Skeletal muscle cell (primary cell): ENCODE results near the gene CPB1.
A peak's percentile ranks its signal among the peaks of the same experiment; 100 is the strongest.

Source experiments
- DNase-seq: peaks from one replicate; pipeline ENCODE4 v3.0.0-alpha.2; 2010; ENCODE audit warnings: low read depth
- H3K4me3 ChIP-seq: 2 replicates; pipeline ENCODE4 v1.5.1; 2011; ENCODE audit warnings: low read depth, mild to moderate bottlenecking, control low read depth, low read length, moderate library complexity

CPB1 gene

GRCh38 chr3:148825476-148825875 is 2.1 kb upstream of the CPB1 start:
- no peak overlapping the region for H3K4me3 ChIP-seq
- DNase-seq, result no peak

DNA sequence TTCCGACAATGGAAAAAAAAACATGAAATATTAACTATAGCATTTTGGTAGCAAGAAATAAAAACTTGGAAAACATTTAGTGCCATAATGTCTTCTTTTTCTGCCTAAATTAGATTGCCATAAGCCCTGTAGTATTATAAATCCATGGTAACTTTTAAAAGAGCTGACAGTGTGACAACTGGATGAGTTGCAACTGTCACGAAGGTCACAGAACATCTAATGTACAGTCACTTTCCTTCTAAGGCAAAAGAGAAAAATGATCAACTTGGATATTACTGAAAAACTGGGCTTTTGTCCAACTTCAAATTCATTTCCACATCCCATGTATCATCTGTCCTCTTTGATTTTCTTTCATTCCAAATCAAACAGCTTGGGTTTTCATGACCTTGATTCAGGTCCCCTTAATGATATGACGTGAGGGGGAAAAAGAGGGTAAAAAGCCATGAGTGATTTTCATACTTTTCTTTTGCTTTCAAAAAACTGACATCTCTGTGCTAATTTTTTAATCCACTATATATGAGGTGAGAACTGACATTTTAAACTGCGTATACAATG is 602 bp downstream of the CPB1 start:
- H3K4me3 ChIP-seq, result no peak overlapping the region
- DNase-seq, result no peak

- no peak overlapping the region for H3K4me3 ChIP-seq
- no peak for DNase-seq
Measured at GRCh38 chr3:148829926-148830325, 2.3 kb downstream of the CPB1 start.

GRCh38 chr3:148833223-148833622 is 5.6 kb downstream of the CPB1 start:
- no peak overlapping the region for H3K4me3 ChIP-seq
- no peak for DNase-seq

GRCh38 chr3:148839805-148840204 is 12.2 kb downstream of the CPB1 start:
- no peak for DNase-seq

GRCh38 chr3:148840451-148840850 is 12.8 kb downstream of the CPB1 start:
- DNase-seq, result no peak
- no peak overlapping the region for H3K4me3 ChIP-seq

More at GRCh38 chr3:148839805-148840204, 12.2 kb downstream of the CPB1 start:
- no peak overlapping the region for H3K4me3 ChIP-seq

DNA sequence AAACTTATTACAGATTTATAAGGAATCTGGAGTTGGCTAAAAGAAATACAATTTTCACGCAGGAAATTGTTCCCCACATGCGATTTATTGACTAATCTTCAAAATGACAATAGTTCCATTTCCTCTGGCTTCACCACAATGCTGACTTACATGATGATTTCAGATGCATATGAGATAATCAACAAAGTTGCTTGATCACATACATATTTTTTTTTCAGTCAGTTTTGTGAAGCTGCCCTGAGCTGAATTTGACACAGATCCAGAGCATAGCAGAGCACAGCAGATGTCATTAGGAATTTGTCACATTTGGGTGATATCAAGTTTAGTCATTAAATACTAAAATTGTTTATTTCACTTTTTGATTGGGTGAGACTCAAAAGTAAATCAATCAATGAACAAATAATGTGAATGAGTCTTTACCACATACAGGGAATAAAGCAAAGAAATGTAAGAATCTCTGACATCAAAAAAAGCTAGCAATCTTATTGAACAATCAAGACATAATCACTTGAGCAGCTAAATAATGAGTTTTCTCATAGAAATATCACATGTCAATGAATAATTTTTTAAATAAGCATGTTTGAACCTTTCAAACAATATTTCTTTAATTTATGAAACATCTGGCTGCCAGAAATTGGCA is 18.3 kb downstream of the CPB1 start:
- no peak for DNase-seq
- H3K4me3 ChIP-seq, result no peak overlapping the region

- no peak overlapping the region for H3K4me3 ChIP-seq
- peak; percentile 26 for DNase-seq
Measured at GRCh38 chr3:148847351-148847750, 19.7 kb downstream of the CPB1 start.

DNA sequence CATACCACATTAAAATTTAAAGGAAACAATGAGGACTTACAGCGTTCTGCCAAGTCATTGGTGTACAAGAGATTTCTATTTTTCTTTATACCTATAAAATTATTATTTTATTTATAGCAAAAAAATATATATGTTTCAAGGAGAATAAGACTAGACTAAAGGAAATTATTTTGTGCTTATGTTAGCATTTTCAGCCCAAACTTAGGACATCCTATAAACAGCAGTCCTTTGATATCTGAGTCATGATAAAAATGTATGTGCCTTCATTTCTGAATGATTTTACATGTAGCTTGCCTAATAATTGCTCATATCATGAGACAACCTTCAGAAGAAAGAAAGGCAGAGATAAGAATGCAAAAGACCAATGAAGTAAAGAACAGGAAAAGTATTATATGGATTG is 20.8 kb downstream of the CPB1 start:
- DNase-seq, result no peak

GRCh38 chr3:148852271-148852992 is 24.8 kb downstream of the CPB1 start:
- DNase-seq, result no peak
- no peak overlapping the region for H3K4me3 ChIP-seq

More for the DNA sequence above, 20.8 kb downstream of the CPB1 start:
- H3K4me3 ChIP-seq, result no peak overlapping the region

GRCh38 chr3:148853076-148853475 is 25.5 kb downstream of the CPB1 start:
- H3K4me3 ChIP-seq, result no peak overlapping the region
- no peak for DNase-seq

DNA sequence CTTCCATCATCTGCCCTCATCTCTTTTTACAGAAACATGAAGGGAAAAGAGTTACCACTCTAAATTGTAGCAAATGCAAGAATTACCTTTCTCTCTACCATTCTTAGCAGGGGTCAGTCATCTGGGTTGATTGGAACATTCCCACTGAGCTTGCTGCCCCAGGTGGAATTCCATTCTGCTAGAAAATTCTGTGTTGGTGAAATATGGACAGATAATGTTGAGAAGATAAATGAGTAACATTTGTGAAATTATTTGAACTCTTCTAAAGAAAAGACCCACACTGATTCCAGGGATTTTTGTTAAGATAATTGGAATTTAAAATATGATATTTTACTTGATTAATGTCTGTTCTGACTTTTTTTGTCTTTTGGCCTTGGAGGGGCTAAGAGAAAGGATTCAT is 26.4 kb downstream of the CPB1 start:
- no peak overlapping the region for H3K4me3 ChIP-seq

GRCh38 chr3:148856384-148856783 is 28.8 kb downstream of the CPB1 start:
- DNase-seq, result no peak
- H3K4me3 ChIP-seq, result no peak overlapping the region

More for the DNA sequence above, 26.4 kb downstream of the CPB1 start:
- DNase-seq, result no peak

GRCh38 chr3:148857316-148857715 is 29.7 kb downstream of the CPB1 start:
- H3K4me3 ChIP-seq, result no peak overlapping the region
- no peak for DNase-seq

GRCh38 chr3:148861277-148861869 is 33.8 kb downstream of the CPB1 start:
- H3K4me3 ChIP-seq, result no peak overlapping the region
- no peak for DNase-seq

DNA sequence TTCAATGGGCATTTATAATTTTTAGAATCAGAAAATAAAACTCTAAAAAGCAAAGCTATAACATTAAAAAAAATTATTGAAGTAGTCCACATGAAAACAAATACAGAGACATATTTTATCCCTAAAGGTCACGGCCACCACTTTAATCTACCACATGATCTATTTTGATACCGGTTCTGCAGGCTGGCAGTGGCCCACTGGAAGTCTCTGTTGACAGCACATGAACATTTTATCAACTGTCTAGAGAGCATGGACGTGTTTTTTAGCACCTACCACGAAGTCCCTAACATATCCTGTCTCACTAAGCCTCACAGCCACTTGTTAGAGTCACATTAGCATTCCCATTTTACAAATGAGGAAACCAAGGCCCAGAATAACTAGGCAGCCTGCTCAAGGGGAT is 35.7 kb downstream of the CPB1 start:
- no peak for DNase-seq
- H3K4me3 ChIP-seq, result no peak overlapping the region

DNA sequence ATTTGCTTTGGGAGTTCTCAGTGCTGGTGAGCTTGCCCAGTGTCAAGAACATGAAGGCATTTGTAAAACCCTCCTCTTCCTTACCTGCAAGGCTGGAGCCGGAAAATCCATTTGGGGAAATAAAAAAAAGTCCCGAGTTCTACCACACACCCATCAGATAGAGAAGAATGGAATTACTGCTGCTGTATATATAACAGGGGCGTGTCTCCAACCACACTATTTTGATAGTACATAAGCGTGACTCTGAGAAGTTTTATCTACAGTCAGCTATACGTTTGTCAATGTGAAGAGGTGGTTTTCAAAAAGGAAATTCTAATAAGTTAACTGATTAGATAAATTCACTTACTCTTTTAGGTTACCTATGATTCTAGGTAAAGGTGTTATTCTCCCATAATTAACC is 36.2 kb downstream of the CPB1 start:
- DNase-seq, result no peak
- H3K4me3 ChIP-seq, result no peak overlapping the region

DNA sequence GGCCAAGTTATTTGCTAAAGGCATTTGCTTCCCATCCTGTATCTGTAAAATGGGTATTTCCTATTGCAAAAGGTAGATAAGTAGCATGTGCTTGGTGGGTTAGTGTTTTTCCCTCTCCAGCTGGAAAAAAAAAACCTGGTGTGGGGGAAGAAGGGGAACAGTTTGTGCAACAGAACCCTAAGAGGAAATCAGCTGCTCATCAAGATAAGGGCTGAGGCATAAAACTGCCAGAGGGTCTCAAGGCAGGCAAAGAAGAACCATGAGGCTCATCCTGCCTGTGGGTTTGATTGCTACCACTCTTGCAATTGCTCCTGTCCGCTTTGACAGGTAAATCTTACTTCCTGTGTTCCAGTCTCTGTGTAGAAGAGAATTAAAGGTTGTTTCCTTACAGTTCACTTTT is 37.4 kb downstream of the CPB1 start, which contains the start of gene CPA3:
TSS of gene CPA3 (plus strand) at position 248 of the 400 bp plus-strand sequence. CDS start at position 260, 12 bp downstream.
- H3K4me3 ChIP-seq, result no peak within 1 kb of the TSS
- no peak for DNase-seq

DNA sequence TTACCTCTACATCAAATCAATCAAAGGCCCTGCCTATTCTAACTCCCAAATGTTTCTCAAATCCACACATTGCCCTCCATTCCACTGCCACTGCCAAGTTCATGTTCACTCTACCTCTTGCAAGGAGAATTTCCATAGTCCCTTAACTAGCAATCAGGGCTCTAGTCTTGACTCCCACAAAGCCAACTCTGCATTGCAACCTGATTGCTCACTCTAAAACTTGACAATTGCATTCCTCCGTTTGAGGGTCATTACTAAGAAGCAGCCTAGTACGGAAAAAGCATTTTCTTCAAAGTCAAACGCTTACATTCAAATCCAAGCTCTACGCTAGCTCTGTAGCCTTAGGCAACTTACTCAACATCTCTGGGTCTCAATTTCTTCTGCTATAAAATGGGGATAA is 38.6 kb downstream of the CPB1 start:
- peak; percentile 15 for DNase-seq
- no peak overlapping the region for H3K4me3 ChIP-seq

- H3K4me3 ChIP-seq, result no peak overlapping the region
- no peak for DNase-seq
Measured at GRCh38 chr3:148873270-148873927, 45.8 kb downstream of the CPB1 start.
